Measurements from ENCODE around the gene PPP2R5C.

PPP2R5C gene

GRCh38 chr14:101819251-101819990, 57.9 kb downstream of the PPP2R5C start:
- peaks cover 51% of the 10 kb centered on the region for H3K36me3 Mint-ChIP-seq (ENCODE audit: low read depth)
- peaks cover 78% of the 10 kb centered on the region for H3K4me1 Mint-ChIP-seq (ENCODE audit: low read depth)
- peak overlapping the region; percentile 93 for H3K27ac Mint-ChIP-seq
- no peaks in the 10 kb centered on the region for H3K27me3 Mint-ChIP-seq (ENCODE audit: low read depth)
- H3K9me3 Mint-ChIP-seq, result no peaks in the 10 kb centered on the region
- peak overlapping the region; percentile 73 for H3K4me3 Mint-ChIP-seq

DNA sequence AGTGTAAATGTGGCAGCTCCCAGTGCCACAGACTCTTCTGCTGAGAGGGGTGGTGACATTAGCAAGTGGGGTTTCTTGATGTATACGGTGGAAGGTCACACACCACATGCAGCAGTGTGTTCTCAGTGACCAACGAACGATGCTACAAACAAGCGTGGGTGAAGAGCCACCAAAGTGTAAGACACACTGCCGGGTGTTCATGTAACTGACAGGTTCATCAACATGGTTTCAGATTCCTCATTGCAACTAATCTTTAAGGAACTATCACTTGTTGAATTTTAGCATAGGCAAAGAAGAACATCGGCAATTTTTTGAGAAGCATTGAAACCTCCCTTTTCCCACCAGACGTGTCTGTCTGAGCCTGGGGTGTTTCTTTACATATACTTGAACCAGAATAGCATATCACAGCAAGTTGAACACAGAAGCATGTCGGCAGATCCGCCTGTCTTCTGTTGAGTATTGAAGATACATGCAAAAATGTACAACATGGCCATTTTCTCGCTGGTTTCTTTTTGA, 58.8 kb downstream of the PPP2R5C start:
- H3K9me3 Mint-ChIP-seq, result no peaks in the 10 kb centered on the region
- peak overlapping the region; percentile 73 for H3K4me3 Mint-ChIP-seq
- peaks cover 76% of the 10 kb centered on the region for H3K4me1 Mint-ChIP-seq (ENCODE audit: low read depth)
- H3K27me3 Mint-ChIP-seq (ENCODE audit: low read depth), result no peaks in the 10 kb centered on the region
- peak overlapping the region; percentile 93 for H3K27ac Mint-ChIP-seq
- H3K36me3 Mint-ChIP-seq (ENCODE audit: low read depth), result peaks cover 51% of the 10 kb centered on the region

- Mint-ChIP-seq H3K9me3 (no peaks in the 10 kb centered on the region), H3K36me3 (ENCODE audit: low read depth) (peaks cover 54% of the 10 kb centered on the region), H3K27ac (peak overlapping the region; percentile 96), H3K27me3 (ENCODE audit: low read depth) (no peaks in the 10 kb centered on the region), H3K4me3 (peak overlapping the region; percentile 84), H3K4me1 (ENCODE audit: low read depth) (peaks cover 77% of the 10 kb centered on the region)
Measured at GRCh38 chr14:101821528-101821927, 60.0 kb downstream of the PPP2R5C start.

- peak overlapping the region; percentile 84 for H3K4me3 Mint-ChIP-seq
- peaks cover 59% of the 10 kb centered on the region for H3K36me3 Mint-ChIP-seq (ENCODE audit: low read depth)
- H3K27ac Mint-ChIP-seq, result peak overlapping the region; percentile 96
- no peaks in the 10 kb centered on the region for H3K9me3 Mint-ChIP-seq
- H3K4me1 Mint-ChIP-seq (ENCODE audit: low read depth), result peaks cover 74% of the 10 kb centered on the region
- no peaks in the 10 kb centered on the region for H3K27me3 Mint-ChIP-seq (ENCODE audit: low read depth)
Measured at GRCh38 chr14:101823066-101823465, 61.6 kb downstream of the PPP2R5C start.

- Mint-ChIP-seq H3K4me1 (ENCODE audit: low read depth) (peaks cover 70% of the 10 kb centered on the region), H3K27ac (peak overlapping the region; percentile 96), H3K27me3 (ENCODE audit: low read depth) (no peaks in the 10 kb centered on the region), H3K36me3 (ENCODE audit: low read depth) (peaks cover 61% of the 10 kb centered on the region), H3K9me3 (no peaks in the 10 kb centered on the region), H3K4me3 (peak overlapping the region; percentile 84)
Measured at GRCh38 chr14:101823511-101824120, 62.1 kb downstream of the PPP2R5C start.

GRCh38 chr14:101824339-101824727, 62.8 kb downstream of the PPP2R5C start:
- Mint-ChIP-seq H3K4me3 (peak overlapping the region; percentile 84), H3K27me3 (ENCODE audit: low read depth) (no peaks in the 10 kb centered on the region), H3K9me3 (no peaks in the 10 kb centered on the region), H3K27ac (peak overlapping the region; percentile 96), H3K4me1 (ENCODE audit: low read depth) (peaks cover 70% of the 10 kb centered on the region), H3K36me3 (ENCODE audit: low read depth) (peaks cover 61% of the 10 kb centered on the region)

DNA sequence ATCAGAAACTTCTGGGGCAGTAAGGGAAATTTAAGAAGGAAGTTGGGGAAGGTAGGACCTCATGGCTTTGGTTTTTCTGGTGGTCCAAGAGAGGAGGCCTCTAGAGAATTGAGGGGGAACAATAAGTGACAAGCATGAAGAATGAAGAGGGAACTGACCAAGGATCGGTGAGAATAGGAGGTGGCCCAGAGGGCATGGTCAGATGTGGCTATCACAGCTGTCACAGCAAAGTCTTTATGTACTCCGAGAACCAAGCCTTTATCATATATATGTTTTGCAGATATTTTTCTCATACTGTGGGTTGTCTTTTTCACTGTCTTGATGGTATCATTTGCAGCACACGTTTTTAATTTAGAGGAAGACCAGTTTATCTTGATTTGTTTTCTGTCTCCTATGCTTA, 64.3 kb downstream of the PPP2R5C start:
- Mint-ChIP-seq H3K9me3 (no peaks in the 10 kb centered on the region), H3K36me3 (ENCODE audit: low read depth) (peaks cover 61% of the 10 kb centered on the region), H3K4me3 (peak overlapping the region; percentile 84), H3K27me3 (ENCODE audit: low read depth) (no peaks in the 10 kb centered on the region), H3K4me1 (ENCODE audit: low read depth) (peaks cover 71% of the 10 kb centered on the region), H3K27ac (peak overlapping the region; percentile 96)

DNA sequence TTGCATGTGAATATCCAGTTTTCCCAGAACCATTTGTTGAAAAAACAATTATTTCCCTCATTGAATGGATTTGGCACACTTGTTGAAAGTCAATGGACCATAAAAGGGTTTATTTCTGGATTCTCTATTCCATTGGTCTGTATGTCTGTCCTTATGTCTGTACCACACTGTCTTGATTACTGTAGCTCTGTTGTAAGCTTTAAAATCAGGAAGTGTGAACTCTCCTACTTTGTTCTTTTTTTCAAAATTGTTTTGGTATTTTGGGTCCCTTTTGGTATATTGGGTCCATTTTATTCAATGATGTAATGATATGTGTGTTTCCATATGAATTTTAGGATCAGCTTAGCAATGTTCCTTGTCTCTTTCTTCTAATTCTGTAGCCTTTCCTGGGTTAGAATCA, 64.8 kb downstream of the PPP2R5C start:
- Mint-ChIP-seq H3K27me3 (ENCODE audit: low read depth) (no peaks in the 10 kb centered on the region), H3K4me1 (ENCODE audit: low read depth) (peaks cover 69% of the 10 kb centered on the region), H3K9me3 (no peaks in the 10 kb centered on the region), H3K36me3 (ENCODE audit: low read depth) (peaks cover 59% of the 10 kb centered on the region), H3K27ac (peak overlapping the region; percentile 96), H3K4me3 (peak overlapping the region; percentile 84)

DNA sequence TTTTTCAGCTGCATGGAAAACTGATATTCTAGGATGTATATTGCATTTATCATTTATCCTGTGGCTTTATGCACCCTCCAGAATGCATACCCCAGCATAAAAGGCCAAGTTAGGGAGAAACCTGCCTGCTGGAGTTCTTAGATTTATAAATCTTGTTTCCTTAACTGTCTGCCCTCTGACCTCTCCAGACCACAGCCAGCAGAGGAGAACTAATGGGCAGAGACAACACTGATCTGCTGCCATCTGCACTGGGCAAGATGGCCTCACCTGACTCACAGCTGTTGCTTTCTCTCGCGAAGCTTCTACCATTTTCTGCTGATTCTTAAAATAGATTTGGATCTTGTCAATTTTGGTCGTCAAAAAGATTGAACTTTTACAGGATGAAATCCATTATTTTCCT, 65.8 kb downstream of the PPP2R5C start:
- Mint-ChIP-seq H3K27me3 (ENCODE audit: low read depth) (no peaks in the 10 kb centered on the region), H3K4me1 (ENCODE audit: low read depth) (peaks cover 65% of the 10 kb centered on the region), H3K27ac (peak overlapping the region; percentile 45), H3K9me3 (no peaks in the 10 kb centered on the region), H3K36me3 (ENCODE audit: low read depth) (peaks cover 61% of the 10 kb centered on the region), H3K4me3 (peak overlapping the region; percentile 33)

GRCh38 chr14:101828046-101828445, 66.5 kb downstream of the PPP2R5C start:
- Mint-ChIP-seq H3K4me3 (peak overlapping the region; percentile 33), H3K36me3 (ENCODE audit: low read depth) (peaks cover 61% of the 10 kb centered on the region), H3K27me3 (ENCODE audit: low read depth) (no peaks in the 10 kb centered on the region), H3K4me1 (ENCODE audit: low read depth) (peaks cover 62% of the 10 kb centered on the region), H3K27ac (no peak overlapping the region), H3K9me3 (no peaks in the 10 kb centered on the region)

GRCh38 chr14:101830271-101830670, 68.8 kb downstream of the PPP2R5C start:
- H3K4me3 Mint-ChIP-seq, result no peak overlapping the region
- peaks cover 52% of the 10 kb centered on the region for H3K36me3 Mint-ChIP-seq (ENCODE audit: low read depth)

GRCh38 chr14:101833045-101833444, 71.5 kb downstream of the PPP2R5C start:
- peaks cover 49% of the 10 kb centered on the region for H3K4me1 Mint-ChIP-seq (ENCODE audit: low read depth)
- peaks cover 35% of the 10 kb centered on the region for H3K36me3 Mint-ChIP-seq (ENCODE audit: low read depth)
- no peak overlapping the region for H3K4me3 Mint-ChIP-seq
- no peaks in the 10 kb centered on the region for H3K9me3 Mint-ChIP-seq
- H3K27me3 Mint-ChIP-seq (ENCODE audit: low read depth), result no peaks in the 10 kb centered on the region
- H3K27ac Mint-ChIP-seq, result no peak overlapping the region

More at GRCh38 chr14:101830271-101830670, 68.8 kb downstream of the PPP2R5C start:
- peaks cover 56% of the 10 kb centered on the region for H3K4me1 Mint-ChIP-seq (ENCODE audit: low read depth)
- no peak overlapping the region for H3K27ac Mint-ChIP-seq
- H3K9me3 Mint-ChIP-seq, result no peaks in the 10 kb centered on the region
- no peaks in the 10 kb centered on the region for H3K27me3 Mint-ChIP-seq (ENCODE audit: low read depth)

- Mint-ChIP-seq H3K4me3 (no peak overlapping the region), H3K36me3 (ENCODE audit: low read depth) (peaks cover 35% of the 10 kb centered on the region), H3K27ac (no peak overlapping the region), H3K27me3 (ENCODE audit: low read depth) (no peaks in the 10 kb centered on the region), H3K9me3 (no peaks in the 10 kb centered on the region), H3K4me1 (ENCODE audit: low read depth) (peaks cover 47% of the 10 kb centered on the region)
Measured at GRCh38 chr14:101834397-101834796, 72.9 kb downstream of the PPP2R5C start.

- Mint-ChIP-seq H3K4me3 (no peak overlapping the region), H3K36me3 (ENCODE audit: low read depth) (peaks cover 32% of the 10 kb centered on the region), H3K27ac (no peak overlapping the region), H3K4me1 (ENCODE audit: low read depth) (peaks cover 47% of the 10 kb centered on the region), H3K9me3 (no peaks in the 10 kb centered on the region), H3K27me3 (ENCODE audit: low read depth) (no peaks in the 10 kb centered on the region)
Measured at GRCh38 chr14:101834800-101835547, 73.5 kb downstream of the PPP2R5C start.

Data from T-helper 1 cell treated with Interleukin-12 subunit alpha and Interleukin-12 subunit beta and Interleukin-4 antibody, amounts not matched to agents 30 μg/mL and 1 μg/mL, for 36 hours (primary cell).